ENCODE measurements around the gene XPO5.

XPO5 gene

GRCh38 chr6:43497129-43497396 lies 78.8 kb downstream of the XPO5 start:
- no peak overlapping the region for H3K4me2 ChIP-seq (ENCODE audit: low read length)
- peaks cover 2% of the 10 kb centered on the region for H3K79me2 ChIP-seq (ENCODE audit: control insufficient read depth, insufficient read depth, low read length, poor library complexity)
- no peak overlapping the region for H2AFZ ChIP-seq (ENCODE audit: insufficient read depth, low read length, poor library complexity)
- H4K91ac ChIP-seq (ENCODE audit: low read depth, low read length): no peak overlapping the region
- DNase-seq: no peak
- no peak overlapping the region for H3K4me3 ChIP-seq (ENCODE audit: low read depth, low read length)
- no CpG with 5 or more reads among the region's 6 CpGs for WGBS (ENCODE audit: extremely low coverage, insufficient coverage, insufficient read length)
- no peaks in the 10 kb centered on the region for H3K9me3 ChIP-seq (ENCODE audit: insufficient read depth, low read depth, low read length)
- peaks cover 9% of the 10 kb centered on the region for H3K79me1 ChIP-seq (ENCODE audit: low read length)
- no peak overlapping the region for H2AK5ac ChIP-seq (ENCODE audit: low read length)
- H4K8ac ChIP-seq (ENCODE audit: low read depth, low read length): no peak overlapping the region
- H3K23ac ChIP-seq (ENCODE audit: low read length): no peak overlapping the region
- H3K27ac ChIP-seq (ENCODE audit: low read depth, low read length): peak overlapping the region; percentile 63
- no peak overlapping the region for H2BK120ac ChIP-seq (ENCODE audit: insufficient read depth, low read length, poor library complexity)
- H3K4me1 ChIP-seq (ENCODE audit: control insufficient read depth in 1 of 2, insufficient read depth in 2 of 2, low read length in 2 of 2): peaks cover 33 to 44% of the 10 kb centered on the region in 2 experiments
- no peak overlapping the region for H3K18ac ChIP-seq (ENCODE audit: low read length)
- no peak overlapping the region for H4K12ac ChIP-seq (ENCODE audit: low read depth, low read length)
- H3K4ac ChIP-seq (ENCODE audit: low read depth, low read length): no peak overlapping the region
- H2BK5ac ChIP-seq (ENCODE audit: low read depth, low read length, poor library complexity): no peak overlapping the region
- H3K27me3 ChIP-seq (ENCODE audit: insufficient read depth, low read length): no peaks in the 10 kb centered on the region
- no peak overlapping the region for H3K14ac ChIP-seq (ENCODE audit: low read length)
- H3K9ac ChIP-seq (ENCODE audit: low read length): no peak overlapping the region
- peaks cover 28 to 39% of the 10 kb centered on the region in 2 experiments for H3K36me3 ChIP-seq (ENCODE audit: control insufficient read depth in 1 of 2, insufficient read depth in 2 of 2, low read length in 2 of 2)
- H2BK12ac ChIP-seq (ENCODE audit: low read length): no peak overlapping the region

- DNase-seq: peak; percentile 87 to 89
- peaks cover 2% of the 10 kb centered on the region for H3K79me2 ChIP-seq (ENCODE audit: control insufficient read depth, insufficient read depth, low read length, poor library complexity)
- no peak overlapping the region for H3K4me3 ChIP-seq (ENCODE audit: low read depth, low read length)
- H2AFZ ChIP-seq (ENCODE audit: insufficient read depth, low read length, poor library complexity): no peak overlapping the region
- H3K27me3 ChIP-seq (ENCODE audit: insufficient read depth, low read length): no peaks in the 10 kb centered on the region
- H2BK120ac ChIP-seq (ENCODE audit: insufficient read depth, low read length, poor library complexity): no peak overlapping the region
- no peak overlapping the region for H3K14ac ChIP-seq (ENCODE audit: low read length)
- H2BK12ac ChIP-seq (ENCODE audit: low read length): no peak overlapping the region
- H4K91ac ChIP-seq (ENCODE audit: low read depth, low read length): peak overlapping the region; percentile 4
- WGBS (ENCODE audit: extremely low coverage, insufficient coverage, insufficient read length): no CpG with 5 or more reads among the region's 18 CpGs
- H3K9me3 ChIP-seq (ENCODE audit: insufficient read depth, low read depth, low read length): no peaks in the 10 kb centered on the region
- peaks cover 9% of the 10 kb centered on the region for H3K79me1 ChIP-seq (ENCODE audit: low read length)
- H3K9ac ChIP-seq (ENCODE audit: low read length): no peak overlapping the region
- peaks cover 33 to 44% of the 10 kb centered on the region in 2 experiments for H3K4me1 ChIP-seq (ENCODE audit: control insufficient read depth in 1 of 2, insufficient read depth in 2 of 2, low read length in 2 of 2)
- no peak overlapping the region for H3K23ac ChIP-seq (ENCODE audit: low read length)
- H4K8ac ChIP-seq (ENCODE audit: low read depth, low read length): no peak overlapping the region
- H3K4me2 ChIP-seq (ENCODE audit: low read length): peak overlapping the region; percentile 36
- H3K36me3 ChIP-seq (ENCODE audit: control insufficient read depth in 1 of 2, insufficient read depth in 2 of 2, low read length in 2 of 2): peaks cover 27 to 37% of the 10 kb centered on the region in 2 experiments
- H4K12ac ChIP-seq (ENCODE audit: low read depth, low read length): no peak overlapping the region
- H3K27ac ChIP-seq (ENCODE audit: low read depth, low read length): peak overlapping the region; percentile 63
- H2AK5ac ChIP-seq (ENCODE audit: low read length): no peak overlapping the region
- no peak overlapping the region for H2BK5ac ChIP-seq (ENCODE audit: low read depth, low read length, poor library complexity)
- H3K4ac ChIP-seq (ENCODE audit: low read depth, low read length): no peak overlapping the region
- no peak overlapping the region for H3K18ac ChIP-seq (ENCODE audit: low read length)
Observed at GRCh38 chr6:43496370-43497128, 79.3 kb downstream of the XPO5 start.

GRCh38 chr6:43495409-43495941 lies 80.4 kb downstream of the XPO5 start:
- Histone ChIP-seq H3K79me2 (ENCODE audit: control insufficient read depth, insufficient read depth, low read length, poor library complexity) (peaks cover 2% of the 10 kb centered on the region), H3K18ac (ENCODE audit: low read length) (peak overlapping the region; percentile 75), H3K14ac (ENCODE audit: low read length) (no peak overlapping the region), H4K91ac (ENCODE audit: low read depth, low read length) (peak overlapping the region; percentile 40), H3K9ac (ENCODE audit: low read length) (no peak overlapping the region), H3K79me1 (ENCODE audit: low read length) (peaks cover 9% of the 10 kb centered on the region), H3K9me3 (ENCODE audit: insufficient read depth, low read depth, low read length) (no peaks in the 10 kb centered on the region), H3K23ac (ENCODE audit: low read length) (no peak overlapping the region), H3K27ac (ENCODE audit: low read depth, low read length) (peak overlapping the region; percentile 63), H2AK5ac (ENCODE audit: low read length) (peak overlapping the region; percentile 53), H3K4me2 (ENCODE audit: low read length) (no peak overlapping the region), H4K8ac (ENCODE audit: low read depth, low read length) (no peak overlapping the region), H2AFZ (ENCODE audit: insufficient read depth, low read length, poor library complexity) (no peak overlapping the region), H3K36me3 (ENCODE audit: control insufficient read depth in 1 of 2, insufficient read depth in 2 of 2, low read length in 2 of 2) (peaks cover 19 to 26% of the 10 kb centered on the region in 2 experiments), H3K4me3 (ENCODE audit: low read depth, low read length) (no peak overlapping the region), H2BK12ac (ENCODE audit: low read length) (no peak overlapping the region), H3K4me1 (ENCODE audit: control insufficient read depth in 1 of 2, insufficient read depth in 2 of 2, low read length in 2 of 2) (peaks cover 33 to 44% of the 10 kb centered on the region in 2 experiments), H4K12ac (ENCODE audit: low read depth, low read length) (no peak overlapping the region), H3K4ac (ENCODE audit: low read depth, low read length) (no peak overlapping the region), H3K27me3 (ENCODE audit: insufficient read depth, low read length) (no peaks in the 10 kb centered on the region), H2BK120ac (ENCODE audit: insufficient read depth, low read length, poor library complexity) (no peak overlapping the region), H2BK5ac (ENCODE audit: low read depth, low read length, poor library complexity) (no peak overlapping the region)
- WGBS (ENCODE audit: extremely low coverage, insufficient coverage, insufficient read length): no CpG with 5 or more reads among the region's 4 CpGs
- DNase-seq: peak; percentile 94 to 98

GRCh38 chr6:43494766-43495165 lies 81.1 kb downstream of the XPO5 start:
- Histone ChIP-seq H3K36me3 (ENCODE audit: control insufficient read depth in 1 of 2, insufficient read depth in 2 of 2, low read length in 2 of 2) (peaks cover 12 to 19% of the 10 kb centered on the region in 2 experiments), H3K4me3 (ENCODE audit: low read depth, low read length) (no peak overlapping the region), H3K4ac (ENCODE audit: low read depth, low read length) (no peak overlapping the region), H3K27ac (ENCODE audit: low read depth, low read length) (peak overlapping the region; percentile 6), H3K9me3 (ENCODE audit: insufficient read depth, low read depth, low read length) (no peaks in the 10 kb centered on the region), H2AK5ac (ENCODE audit: low read length) (peak overlapping the region; percentile 53), H4K12ac (ENCODE audit: low read depth, low read length) (no peak overlapping the region), H2BK120ac (ENCODE audit: insufficient read depth, low read length, poor library complexity) (peak overlapping the region; percentile 5), H3K79me1 (ENCODE audit: low read length) (peaks cover 9% of the 10 kb centered on the region), H3K27me3 (ENCODE audit: insufficient read depth, low read length) (no peaks in the 10 kb centered on the region), H3K9ac (ENCODE audit: low read length) (no peak overlapping the region), H4K8ac (ENCODE audit: low read depth, low read length) (no peak overlapping the region), H3K4me2 (ENCODE audit: low read length) (no peak overlapping the region), H3K4me1 (ENCODE audit: control insufficient read depth in 1 of 2, insufficient read depth in 2 of 2, low read length in 2 of 2) (peaks cover 39 to 49% of the 10 kb centered on the region in 2 experiments), H2BK12ac (ENCODE audit: low read length) (peak overlapping the region; percentile 19), H3K79me2 (ENCODE audit: control insufficient read depth, insufficient read depth, low read length, poor library complexity) (peaks cover 2% of the 10 kb centered on the region), H2BK5ac (ENCODE audit: low read depth, low read length, poor library complexity) (peak overlapping the region; percentile 9), H2AFZ (ENCODE audit: insufficient read depth, low read length, poor library complexity) (no peak overlapping the region), H3K14ac (ENCODE audit: low read length) (peak overlapping the region; percentile 4), H4K91ac (ENCODE audit: low read depth, low read length) (peak overlapping the region; percentile 40), H3K18ac (ENCODE audit: low read length) (peak overlapping the region; percentile 75), H3K23ac (ENCODE audit: low read length) (no peak overlapping the region)
- WGBS (ENCODE audit: extremely low coverage, insufficient coverage, insufficient read length): no CpG with 5 or more reads among the region's 4 CpGs
- no peak for DNase-seq

Measured in trophoblast cell (in vitro differentiated cells and primary cell).